ENCODE measurements around the gene KCNH6.

- no peak for TF ChIP-seq CTCF (IDR thresholded peaks at IDR 0.05; ENCODE audit: borderline replicate concordance, extremely low read depth, low read length, poor library complexity, severe bottlenecking)
- no peak for TF ChIP-seq EZH2 (IDR thresholded peaks at IDR 0.05; ENCODE audit: borderline replicate concordance, low read depth, low read length, severe bottlenecking)
Measured at GRCh38 chr17:63534078-63534570, 11.0 kb downstream of the KCNH6 start.

Measured in DND-41 (cell line).